ENCODE results near the gene CTNNA2. TPM values are rescaled to one million over a fixed set of nuclear protein-coding genes. Genes with fewer than 3 reads are reported as not detected.

The CTNNA2 gene
- total and polyA plus RNA-seq, 2 of the 8 experiments (the other 6 are each of a cell fraction or from before 2014, with no cell fraction given) = 3.9 to 9.0 TPM

GRCh38 chr2:79892123-79892522 lies 379.3 kb downstream of the CTNNA2 start:
- DNase-seq (ENCODE audit: low read depth in 1 of 2, low spot score in 2 of 2) (no peak), FAIRE-seq (no peak)
- H3K9ac ChIP-seq (replicated peaks in 1 of 4; ENCODE audit: extremely low read depth in 1 of 4, low read depth in 3 of 4, low read length in 3 of 4) = no peak overlapping the region
- no peak overlapping the region for H2BK15ac ChIP-seq (ENCODE audit: low read length)
- no peaks in the 10 kb centered on the region for H3K27me3 ChIP-seq (replicated peaks in 1 of 4; ENCODE audit: control insufficient read depth in 3 of 4, extremely low read depth in 1 of 4, insufficient read depth in 3 of 4, low read length in 3 of 4)
- ChIA-PET POLR2A (ENCODE audit: partially characterized antibody) (no interaction called here), CTCF (ENCODE audit: partially characterized antibody) (no interaction called here)
- no peak overlapping the region for H2BK20ac ChIP-seq (ENCODE audit: low read length)
- no peak overlapping the region for H3K56ac ChIP-seq (replicated peaks; ENCODE audit: insufficient read length, low read depth, low read length)
- TF ChIP-seq KDM1A (IDR thresholded peaks at IDR 0.05; ENCODE audit: borderline replicate concordance, low read length) = no peak
- TF ChIP-seq SIN3A (conservative IDR thresholded peaks at IDR 0.05 in 1 of 2, IDR thresholded peaks at IDR 0.05 in 1 of 2; ENCODE audit: low read depth in 1 of 2, low read length in 2 of 2) = no peak
- TF ChIP-seq KDM4A (IDR thresholded peaks at IDR 0.05; ENCODE audit: low read depth, low read length, severe bottlenecking) = no peak
- no peak for TF ChIP-seq NANOG (IDR thresholded peaks at IDR 0.05; ENCODE audit: insufficient read depth, low read depth, low read length, poor library complexity, severe bottlenecking)
- no peak for TF ChIP-seq JUN (IDR thresholded peaks at IDR 0.05; ENCODE audit: low read depth, low read length)
- TF ChIP-seq BCL11A (IDR thresholded peaks at IDR 0.05; ENCODE audit: low read depth in 2 of 2, low read length in 2 of 2) = no peak
- no peak overlapping the region for H4K8ac ChIP-seq (ENCODE audit: extremely low read depth, insufficient read depth, low read length)
- H4K20me1 ChIP-seq (replicated peaks in 1 of 2; ENCODE audit: control insufficient read depth in 1 of 2, insufficient read depth in 2 of 2, low read length in 2 of 2) = no peaks in the 10 kb centered on the region
- H3K14ac ChIP-seq (ENCODE audit: insufficient read length) = no peak overlapping the region
- H3K27ac ChIP-seq (ENCODE audit: low read depth, low read length) = no peak overlapping the region
- no peak overlapping the region for H2AK5ac ChIP-seq (ENCODE audit: low read depth, low read length)
- no peak overlapping the region for H4K5ac ChIP-seq (ENCODE audit: insufficient read length, low read depth, low read length)
- H3K23ac ChIP-seq (ENCODE audit: insufficient read length) = no peak overlapping the region
- H3K4me3 ChIP-seq (ENCODE audit: extremely low read depth in 1 of 4, insufficient read depth in 2 of 4, low read depth in 3 of 4, low read length in 4 of 4) = no peak overlapping the region
- no peak overlapping the region for H2BK5ac ChIP-seq (ENCODE audit: low read depth, low read length)
- no peak overlapping the region for H3K18ac ChIP-seq (ENCODE audit: extremely low read depth, low read length)
- no peak overlapping the region for H2AFZ ChIP-seq (ENCODE audit: low read length)
- H2BK120ac ChIP-seq (replicated peaks; ENCODE audit: low read depth, low read length) = no peak overlapping the region
- no peak overlapping the region for H3K4me2 ChIP-seq (ENCODE audit: insufficient read depth in 1 of 2, low read depth in 2 of 2, low read length in 2 of 2)
- no peak overlapping the region for H4K91ac ChIP-seq (replicated peaks; ENCODE audit: insufficient read length, low read length)
- no peak overlapping the region for H3K4ac ChIP-seq (replicated peaks; ENCODE audit: insufficient read length, low read depth, low read length)
- H2BK12ac ChIP-seq (ENCODE audit: low read depth, low read length) = no peak overlapping the region
- H3K9me3 ChIP-seq (ENCODE audit: insufficient read depth in 2 of 2, low read depth in 1 of 2, low read length in 1 of 2) = no peaks in the 10 kb centered on the region
- H3K79me2 ChIP-seq (ENCODE audit: control insufficient read depth in 1 of 2, insufficient read depth in 2 of 2, low read length in 2 of 2) = no peaks in the 10 kb centered on the region
- H3K36me3 ChIP-seq (ENCODE audit: control insufficient read depth in 2 of 4, insufficient read depth in 4 of 4, low read length in 3 of 4) = no peaks in the 10 kb centered on the region
- 91% methylated on average over 2 of the region's 2 CpGs; no CpG with 5 or more reads in 1 of the 2 experiments for WGBS, 2 experiments (ENCODE audit: extremely low coverage in 1 of 2, insufficient coverage in 1 of 2, insufficient read length in 1 of 2, insufficient replicate concordance in 2 of 2, low coverage in 1 of 2, low lambda C conversion rate in 2 of 2, missing lambda C conversion rate in 1 of 2)
- H3K4me1 ChIP-seq (replicated peaks in 1 of 4; ENCODE audit: control insufficient read depth in 3 of 4, insufficient read depth in 4 of 4, low read length in 3 of 4) = peaks cover 0 to 11% (median 8%) of the 10 kb centered on the region in 4 experiments; a peak in 3 of 7 replicates
- no peaks in the 10 kb centered on the region for H3K23me2 ChIP-seq (ENCODE audit: low read depth, low read length)
- H3K79me1 ChIP-seq (ENCODE audit: low read depth, low read length) = no peaks in the 10 kb centered on the region

Data from H1 (cell line).